ENCODE data around the gene DPEP3.
"Not testable (repeated sequence)": the region's sequence is repeated elsewhere in the genome, so short reads cannot be mapped to it uniquely, and the experiment has no call there.

Gene DPEP3

GRCh38 chr16:67941469-67942199 lies 38.7 kb downstream of the DPEP3 start:
- DNase-seq (ENCODE audit: extremely low read depth, low read depth) = no peak
- no peak for TF ChIP-seq CTCF (IDR thresholded peaks at IDR 0.05; ENCODE audit: low read depth, low read length)

GRCh38 chr16:67940446-67941089 lies 39.7 kb downstream of the DPEP3 start:
- no peak for TF ChIP-seq CTCF (IDR thresholded peaks at IDR 0.05; ENCODE audit: low read depth, low read length)

GRCh38 chr16:67939507-67940445 lies 40.5 kb downstream of the DPEP3 start:
- no peak for DNase-seq (ENCODE audit: extremely low read depth, low read depth)
- TF ChIP-seq CTCF (IDR thresholded peaks at IDR 0.05; ENCODE audit: low read depth, low read length) = no peak

More at GRCh38 chr16:67940446-67941089, 39.7 kb downstream of the DPEP3 start:
- no peak for DNase-seq (ENCODE audit: extremely low read depth, low read depth)

- not testable (repeated sequence) for DNase-seq (ENCODE audit: extremely low read depth, low read depth)
Observed at GRCh38 chr16:67937713-67938112, 42.6 kb downstream of the DPEP3 start.

GRCh38 chr16:67936880-67937605 lies 43.3 kb downstream of the DPEP3 start:
- TF ChIP-seq CTCF (IDR thresholded peaks at IDR 0.05; ENCODE audit: low read depth, low read length) = no peak
- DNase-seq (ENCODE audit: extremely low read depth, low read depth) = no peak

GRCh38 chr16:67936124-67936879 lies 44.0 kb downstream of the DPEP3 start, which contains the start of gene PSMB10:
Gene PSMB10 (minus strand): TSS chr16:67936850. CDS start chr16:67936749, 101 bp downstream.
- no peak for DNase-seq (ENCODE audit: extremely low read depth, low read depth)
- TF ChIP-seq CTCF (IDR thresholded peaks at IDR 0.05; ENCODE audit: low read depth, low read length) = no peak

Data from AG09319 (cell line).